GM12892 (cell line): ENCODE results near the gene ITPKB.
"Not testable (repeated sequence)": the region's sequence is repeated elsewhere in the genome, so short reads cannot be mapped to it uniquely, and the experiment has no call there.

Experiments used
- DNase-seq: peaks from one replicate; pipeline ENCODE4 v3.0.0; 2011; ENCODE audit not compliant: insufficient read length
- FAIRE-seq: peaks from 2 replicates; lab custom pipeline; 2011; peaks lifted over from hg19 to GRCh38; lab: Jason Lieb, UNC
- POLR2A ChIP-seq: IDR thresholded peaks from 2 replicates; pipeline ENCODE4 v1.6.1; 2011; ENCODE audit warnings: low read depth, low read length, control low read depth
- POLR2AphosphoS5 ChIP-seq: IDR thresholded peaks from 2 replicates; pipeline ENCODE4 v1.6.1; 2011; ENCODE audit warnings: low read depth, low read length, control low read depth
- TAF1 ChIP-seq: IDR thresholded peaks from 2 replicates; pipeline ENCODE4 v1.6.1; 2011; ENCODE audit warnings: low read depth, mild to moderate bottlenecking, control low read depth, low read length, borderline replicate concordance

ITPKB gene

DNA sequence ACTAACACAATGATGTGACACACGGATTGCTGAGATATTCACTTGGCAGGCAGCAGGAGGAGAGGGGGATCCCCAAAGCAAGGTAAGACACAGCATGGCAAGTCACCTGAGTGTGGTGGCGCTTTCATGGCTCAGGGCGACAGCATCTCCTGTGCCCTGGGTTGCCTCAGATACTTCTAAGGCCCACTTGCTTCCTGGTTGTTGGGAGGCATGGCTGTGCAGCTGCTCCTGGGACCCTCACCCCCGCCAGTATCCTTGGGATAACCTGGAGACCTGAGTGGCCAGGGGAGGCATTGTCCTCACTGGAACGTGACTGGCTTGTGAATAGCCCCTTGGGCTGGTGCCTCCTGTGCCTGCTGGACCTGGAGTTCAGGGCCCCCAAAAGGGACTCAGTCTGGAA lies 120.7 kb downstream of the ITPKB start:
- TF ChIP-seq POLR2A (no peak), POLR2AphosphoS5 (no peak), TAF1 (no peak)
- FAIRE-seq (no peak), DNase-seq (no peak)

DNA sequence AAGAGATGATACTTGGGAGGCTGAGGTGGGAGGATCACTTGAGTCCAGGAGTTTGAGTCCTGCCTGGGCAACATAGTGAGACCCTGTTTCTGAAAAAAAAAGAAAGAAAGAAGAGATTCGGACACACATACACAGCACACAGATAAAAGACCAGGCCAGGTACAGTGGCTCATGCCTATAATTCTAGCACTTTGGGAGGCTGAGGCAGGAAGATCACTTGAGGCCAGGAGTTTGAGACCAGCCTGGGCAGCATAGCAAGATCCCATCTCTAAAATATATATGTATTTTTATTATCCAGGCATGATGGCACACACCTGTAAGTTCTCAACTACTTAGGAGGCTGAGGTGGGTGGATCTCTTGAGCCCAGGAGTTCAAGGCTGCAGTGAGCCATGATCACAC lies 121.4 kb downstream of the ITPKB start:
- DNase-seq, FAIRE-seq: not testable (repeated sequence)

DNA sequence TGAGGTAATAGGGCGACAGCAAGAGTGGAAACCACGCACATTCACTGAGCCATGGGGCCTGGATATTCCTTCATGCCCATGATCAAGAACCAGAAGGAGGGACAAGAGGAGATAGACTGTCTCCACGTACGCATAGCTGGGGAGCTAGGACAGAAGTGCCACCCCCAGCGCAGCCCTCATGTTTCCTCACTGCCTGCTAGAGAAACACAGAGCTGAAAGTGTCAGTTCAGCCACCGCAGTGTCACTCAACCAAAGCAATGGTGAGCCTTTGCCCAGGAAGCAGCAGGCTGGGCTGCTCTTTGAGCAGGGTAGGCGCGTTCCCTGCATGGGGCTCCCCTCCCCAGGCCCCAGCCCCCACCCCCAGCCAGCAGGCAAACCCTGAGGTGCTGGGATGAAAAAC lies 122.0 kb downstream of the ITPKB start:
- DNase-seq (no peak), FAIRE-seq (no peak)

DNA sequence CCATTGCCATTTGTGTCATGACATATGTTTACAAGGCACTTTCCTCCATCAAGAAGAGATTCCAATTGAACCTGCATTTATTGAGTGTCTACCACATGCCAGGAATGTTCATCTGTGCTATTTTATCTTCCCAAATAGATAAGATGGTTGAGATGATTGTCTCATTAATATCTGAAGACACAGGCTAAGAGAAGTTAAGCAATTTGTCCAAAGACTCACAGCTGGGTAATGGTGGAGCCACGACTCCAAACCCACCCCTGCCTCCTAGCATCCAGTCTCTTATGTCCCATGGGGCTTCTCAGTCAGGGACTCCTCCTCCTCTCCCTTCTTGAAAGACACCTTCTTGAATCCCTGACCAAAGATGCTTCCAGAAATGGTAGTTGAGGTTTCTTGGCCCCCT lies 122.4 kb downstream of the ITPKB start:
- FAIRE-seq (no peak), DNase-seq (no peak)
- TF ChIP-seq POLR2AphosphoS5 (no peak), TAF1 (no peak), POLR2A (no peak)

More for the DNA sequence above, 122.0 kb downstream of the ITPKB start:
- TF ChIP-seq POLR2A, result no peak
- no peak for TF ChIP-seq POLR2AphosphoS5
- no peak for TF ChIP-seq TAF1

DNA sequence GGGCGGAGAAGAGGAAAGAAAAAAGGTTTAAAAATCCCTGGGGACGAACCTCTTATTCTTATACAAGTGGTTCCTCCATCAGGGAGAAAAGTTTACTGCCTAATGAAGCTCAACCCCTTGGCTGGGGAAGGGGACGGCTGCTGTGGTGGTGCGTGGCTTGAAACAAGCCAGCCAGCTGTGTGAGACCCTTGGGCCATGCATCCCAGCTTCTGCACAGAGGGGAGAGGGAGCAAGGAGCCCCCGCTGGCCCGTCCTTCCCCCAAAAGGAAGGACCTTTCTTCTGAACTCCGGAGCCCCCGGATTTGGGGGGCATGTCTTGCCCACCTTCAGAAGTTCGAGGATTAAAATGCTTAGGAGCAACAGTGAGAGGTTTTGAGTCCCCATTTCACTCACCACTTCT lies 123.2 kb downstream of the ITPKB start:
- FAIRE-seq (no peak), DNase-seq (no peak)
- TF ChIP-seq POLR2A (no peak), POLR2AphosphoS5 (no peak)

DNA sequence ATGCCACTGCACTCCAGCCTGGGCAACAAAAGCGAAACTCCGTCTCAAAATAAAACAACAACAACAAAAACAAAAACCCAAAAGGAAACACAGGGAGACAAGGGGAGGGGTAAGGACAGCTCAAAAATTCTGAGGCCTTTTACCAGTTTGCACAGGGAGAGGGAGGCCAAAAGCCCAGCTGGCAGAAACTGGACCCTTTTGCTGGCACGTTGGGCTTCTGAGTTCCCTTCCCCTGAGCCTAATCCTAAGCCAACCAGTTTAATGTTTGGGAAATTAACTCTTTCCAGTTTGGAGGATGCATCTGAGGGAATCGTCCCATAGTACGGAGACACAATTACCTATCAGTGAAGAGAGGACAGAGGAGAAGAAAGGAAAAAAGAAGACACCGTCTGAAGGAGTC lies 127.1 kb downstream of the ITPKB start:
- FAIRE-seq, DNase-seq: not testable (repeated sequence)

DNA sequence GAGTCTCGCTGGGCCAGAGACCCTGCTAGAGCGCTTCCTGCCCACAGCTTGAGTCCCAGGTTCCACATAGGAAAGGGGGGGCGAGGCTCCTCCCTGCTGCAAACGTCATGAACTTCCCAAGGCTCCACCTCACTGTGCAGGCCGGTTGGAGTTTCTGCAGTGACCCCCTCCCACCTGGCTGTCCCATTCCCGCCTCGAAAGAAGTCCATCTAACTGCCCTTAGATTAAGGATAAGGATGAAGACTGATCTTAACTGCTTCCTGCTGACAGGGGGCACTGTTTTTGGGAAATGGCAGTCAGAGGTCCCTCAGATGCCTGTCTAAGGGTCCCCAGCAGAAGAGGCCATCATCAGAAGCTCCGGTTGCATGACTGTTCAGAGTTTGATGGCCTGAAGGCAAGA lies 127.8 kb downstream of the ITPKB start:
- no peak for TF ChIP-seq TAF1
- TF ChIP-seq POLR2AphosphoS5, result no peak
- TF ChIP-seq POLR2A, result no peak

DNA sequence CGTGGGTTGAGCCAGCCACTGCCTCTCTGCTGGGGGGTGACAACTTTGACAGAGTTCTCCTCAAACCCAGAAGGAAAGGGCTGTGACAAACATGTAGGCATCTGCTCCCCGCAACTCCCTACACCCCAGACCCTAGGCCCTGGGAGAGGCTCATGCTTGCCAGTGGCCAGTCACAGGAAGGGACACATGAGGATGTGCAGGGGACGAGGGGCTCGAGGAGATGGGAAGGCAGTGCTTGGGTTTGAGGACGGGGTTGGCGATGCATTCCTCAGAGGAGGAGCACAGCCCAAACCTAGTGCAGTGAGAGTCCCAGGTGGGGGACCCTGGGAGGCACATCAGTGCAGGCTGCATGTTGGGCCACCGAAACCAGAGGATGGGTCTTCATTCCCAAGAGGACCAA lies 128.4 kb downstream of the ITPKB start:
- FAIRE-seq, result no peak
- no peak for TF ChIP-seq POLR2A
- TF ChIP-seq TAF1, result no peak
- no peak for TF ChIP-seq POLR2AphosphoS5
- no peak for DNase-seq

More for the DNA sequence above, 127.8 kb downstream of the ITPKB start:
- DNase-seq (no peak), FAIRE-seq (no peak)

DNA sequence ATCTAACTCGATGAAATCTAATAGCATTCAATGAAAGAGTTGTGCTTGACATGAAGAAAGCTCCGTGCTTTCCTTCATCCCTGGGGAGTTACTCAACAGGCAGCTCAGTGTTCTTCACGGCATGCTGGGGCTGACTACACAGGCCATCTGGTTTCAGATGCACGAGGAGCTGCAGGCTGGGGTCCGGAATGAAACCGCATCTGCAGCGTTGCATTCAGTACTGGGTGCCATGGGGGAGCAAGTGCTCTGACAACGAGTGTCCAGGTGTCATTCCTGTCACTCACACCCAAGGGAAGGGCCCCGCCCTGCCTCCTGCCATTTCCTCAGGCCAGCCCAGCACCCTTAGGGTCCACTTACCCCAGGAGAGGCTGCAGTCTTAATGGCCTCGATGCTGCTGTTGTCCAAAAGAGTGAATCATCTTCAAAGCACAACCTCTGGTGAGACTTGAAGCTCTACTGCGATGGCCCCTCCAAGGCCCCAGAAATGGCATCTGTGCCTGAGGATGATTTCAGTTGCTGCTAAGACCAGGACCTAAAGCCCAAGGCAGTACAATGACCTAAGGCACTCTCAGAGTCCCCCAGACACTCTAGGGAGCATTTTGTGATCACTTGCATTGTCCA lies 129.1 kb downstream of the ITPKB start:
- DNase-seq (no peak), FAIRE-seq (no peak)

DNA sequence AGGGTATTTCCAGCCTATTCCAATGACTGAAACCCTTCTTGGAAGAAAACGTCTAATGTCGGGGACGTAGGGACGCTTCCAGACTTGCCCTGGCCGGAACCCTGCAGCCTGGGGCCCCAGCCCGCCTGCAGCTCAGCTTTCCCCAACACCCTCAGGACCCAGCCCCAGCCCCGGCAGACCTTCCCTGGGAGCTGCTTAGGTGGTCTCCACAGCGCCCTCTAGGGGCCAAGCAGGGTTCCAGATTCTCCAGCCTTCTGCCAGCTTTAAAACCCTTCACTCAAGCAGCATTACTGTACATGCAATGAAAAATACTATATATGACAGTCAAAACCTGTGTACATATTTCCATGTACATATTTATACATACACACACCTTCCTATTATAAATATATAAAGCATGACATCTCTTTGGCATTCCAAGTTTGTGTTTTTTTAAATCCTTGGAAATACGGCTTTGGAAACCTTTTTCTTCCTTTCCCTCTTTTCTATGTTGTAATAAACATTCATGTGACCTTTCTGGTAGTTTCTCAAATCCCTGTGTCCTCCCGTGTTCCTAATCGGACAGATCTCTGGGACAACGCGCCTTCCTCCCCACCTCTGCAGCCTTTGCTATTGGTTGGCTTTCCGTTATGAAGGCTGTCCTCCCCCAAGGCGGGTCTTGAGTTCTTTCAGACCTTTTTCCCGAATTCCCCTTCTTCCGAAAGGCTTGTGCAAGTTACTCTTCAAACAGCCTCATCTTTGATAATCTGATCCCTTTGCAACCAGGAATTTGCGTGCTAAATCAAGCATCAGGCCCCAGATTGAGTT lies 130.2 kb downstream of the ITPKB start:
- no peak for TF ChIP-seq POLR2AphosphoS5
- peak; percentile 30 for FAIRE-seq
- peak; percentile 83 for DNase-seq

More for the DNA sequence above, 129.1 kb downstream of the ITPKB start:
- no peak for TF ChIP-seq POLR2AphosphoS5
- no peak for TF ChIP-seq POLR2A
- no peak for TF ChIP-seq TAF1

DNA sequence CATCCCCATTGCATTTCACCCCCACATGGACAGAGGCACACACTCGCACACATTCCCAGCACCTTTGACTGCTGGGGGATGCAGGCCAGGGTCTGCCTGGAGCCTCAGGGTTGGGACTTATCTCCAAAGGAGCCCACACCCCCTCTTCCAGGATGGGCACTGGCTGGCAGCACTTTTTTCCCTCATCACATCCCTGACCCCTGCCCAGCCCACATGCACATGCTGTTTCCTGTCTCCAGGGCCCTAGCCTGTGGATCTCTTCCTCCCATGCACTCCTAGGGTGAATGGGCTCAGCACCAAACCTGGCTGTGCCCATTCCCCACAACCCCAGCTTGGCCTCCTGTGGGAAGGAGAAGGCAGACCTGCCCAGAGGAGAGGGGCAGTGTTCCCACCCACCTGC lies 131.3 kb downstream of the ITPKB start:
- DNase-seq, result no peak
- TF ChIP-seq POLR2AphosphoS5 (no peak), POLR2A (no peak), TAF1 (no peak)
- no peak for FAIRE-seq

DNA sequence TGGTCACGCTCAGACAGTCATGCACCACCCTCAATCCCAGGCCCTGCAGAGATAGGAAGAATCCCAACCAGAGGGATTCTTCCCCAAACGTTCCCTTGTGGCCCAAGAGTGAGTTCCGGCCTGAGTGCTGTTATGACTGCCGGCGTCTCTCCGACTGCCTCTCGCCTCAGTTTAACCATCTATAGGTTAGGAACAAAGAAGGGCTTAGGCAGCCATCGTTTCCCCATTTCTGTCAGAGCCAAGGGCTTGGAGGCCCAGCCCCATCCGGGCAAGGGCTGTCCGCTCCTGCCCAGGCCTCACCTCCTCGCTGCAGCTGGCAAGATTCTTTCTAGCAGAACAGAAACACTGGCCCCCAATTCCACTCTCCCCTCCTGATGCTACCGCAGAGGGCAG lies 131.8 kb downstream of the ITPKB start:
- no peak for TF ChIP-seq POLR2AphosphoS5
- TF ChIP-seq POLR2A, result no peak
- TF ChIP-seq TAF1, result no peak
- DNase-seq, result no peak
- no peak for FAIRE-seq
